Mesothelial cell of epicardium (in vitro differentiated cells): ENCODE measurements around the gene CEACAM5. TPM values are rescaled to one million over a fixed set of nuclear protein-coding genes. Genes with fewer than 3 reads are reported as not detected.

Experiments
- DNase-seq, 2 experiments: peaks; one replicate each; pipeline ENCODE4 v3.0.0; 2021; ENCODE audit warnings: low spot score in 2 of 2; ENCODE audit not compliant: unreplicated experiment in 2 of 2
- H3K27ac Mint-ChIP-seq: 2 replicates; pipeline ENCODE4 v1.8.0; 2021; ENCODE audit warnings: mixed read lengths
- H3K27me3 Mint-ChIP-seq: 2 replicates; pipeline ENCODE4 v1.8.0; 2021; ENCODE audit warnings: low read depth, mixed read lengths
- H3K36me3 Mint-ChIP-seq: 2 replicates; pipeline ENCODE4 v1.8.0; 2021; ENCODE audit warnings: mixed read lengths
- H3K4me1 Mint-ChIP-seq: 2 replicates; pipeline ENCODE4 v1.8.0; 2021; ENCODE audit warnings: mixed read lengths
- H3K4me3 Mint-ChIP-seq: 2 replicates; pipeline ENCODE4 v1.8.0; 2021; ENCODE audit warnings: mild to moderate bottlenecking, moderate library complexity, mixed read lengths
- H3K9me3 Mint-ChIP-seq: 2 replicates; pipeline ENCODE4 v1.8.0; 2021; ENCODE audit warnings: mixed read lengths
- total RNA-seq: library from RNA; stranded (reverse); gene quantifications from 3 replicates; pipeline ENCODE4 v1.2.1, GENCODE V29; 2021
- TF ChIP-seq, protein P1 (sequence below): fragments of 200-600 bp; sonication (generic); IDR thresholded peaks from one replicate; pipeline ENCODE4 v1.5.0; 2021; ENCODE audit warnings: antibody characterized with exemption; ENCODE audit not compliant: unreplicated experiment

CEACAM5 gene
- total RNA-seq, 1 donor from 2014 or later: not detected

DNA sequence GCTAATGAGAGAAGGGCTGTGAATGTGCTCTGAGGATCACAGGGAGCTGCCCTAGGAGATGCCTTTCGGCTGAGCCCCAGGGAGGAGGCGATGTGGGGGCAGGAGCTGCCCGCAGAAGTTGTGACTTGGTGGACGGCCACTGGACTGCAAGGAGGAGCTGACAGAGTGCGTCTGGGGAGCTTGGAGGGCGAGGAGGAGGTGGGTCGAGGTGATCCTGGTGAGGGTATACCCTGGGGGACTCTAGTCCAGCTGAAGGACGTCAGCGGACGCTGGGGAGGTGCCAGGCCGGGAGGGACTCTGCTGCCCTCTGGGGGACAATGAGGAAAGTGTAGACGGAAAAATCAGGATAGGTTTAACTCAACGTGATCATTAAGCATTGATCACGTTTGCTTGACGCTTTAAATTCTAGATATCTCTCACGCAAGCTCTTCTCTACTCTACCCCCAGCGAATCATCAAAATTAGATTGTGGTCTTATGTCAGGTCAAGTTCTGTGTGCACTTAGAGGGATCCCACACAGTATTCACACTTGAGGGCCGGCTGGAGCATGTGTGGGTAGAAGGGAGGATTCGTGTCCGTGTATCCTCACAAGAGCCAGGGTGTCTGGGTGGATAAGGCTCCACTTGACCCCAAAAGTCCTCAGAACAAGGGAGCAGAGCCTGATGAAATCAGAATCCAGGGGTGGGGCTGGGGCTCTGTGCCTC, 17.0 kb upstream of the CEACAM5 start:
- Mint-ChIP-seq H3K27ac (no peak overlapping the region), H3K9me3 (peaks cover 52% of the 10 kb centered on the region), H3K4me3 (no peak overlapping the region), H3K4me1 (no peaks in the 10 kb centered on the region), H3K36me3 (peaks cover 3% of the 10 kb centered on the region), H3K27me3 (no peaks in the 10 kb centered on the region)
- no peak for DNase-seq
- TF ChIP-seq, protein P1, sequence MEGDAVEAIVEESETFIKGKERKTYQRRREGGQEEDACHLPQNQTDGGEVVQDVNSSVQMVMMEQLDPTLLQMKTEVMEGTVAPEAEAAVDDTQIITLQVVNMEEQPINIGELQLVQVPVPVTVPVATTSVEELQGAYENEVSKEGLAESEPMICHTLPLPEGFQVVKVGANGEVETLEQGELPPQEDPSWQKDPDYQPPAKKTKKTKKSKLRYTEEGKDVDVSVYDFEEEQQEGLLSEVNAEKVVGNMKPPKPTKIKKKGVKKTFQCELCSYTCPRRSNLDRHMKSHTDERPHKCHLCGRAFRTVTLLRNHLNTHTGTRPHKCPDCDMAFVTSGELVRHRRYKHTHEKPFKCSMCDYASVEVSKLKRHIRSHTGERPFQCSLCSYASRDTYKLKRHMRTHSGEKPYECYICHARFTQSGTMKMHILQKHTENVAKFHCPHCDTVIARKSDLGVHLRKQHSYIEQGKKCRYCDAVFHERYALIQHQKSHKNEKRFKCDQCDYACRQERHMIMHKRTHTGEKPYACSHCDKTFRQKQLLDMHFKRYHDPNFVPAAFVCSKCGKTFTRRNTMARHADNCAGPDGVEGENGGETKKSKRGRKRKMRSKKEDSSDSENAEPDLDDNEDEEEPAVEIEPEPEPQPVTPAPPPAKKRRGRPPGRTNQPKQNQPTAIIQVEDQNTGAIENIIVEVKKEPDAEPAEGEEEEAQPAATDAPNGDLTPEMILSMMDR: no peak

DNA sequence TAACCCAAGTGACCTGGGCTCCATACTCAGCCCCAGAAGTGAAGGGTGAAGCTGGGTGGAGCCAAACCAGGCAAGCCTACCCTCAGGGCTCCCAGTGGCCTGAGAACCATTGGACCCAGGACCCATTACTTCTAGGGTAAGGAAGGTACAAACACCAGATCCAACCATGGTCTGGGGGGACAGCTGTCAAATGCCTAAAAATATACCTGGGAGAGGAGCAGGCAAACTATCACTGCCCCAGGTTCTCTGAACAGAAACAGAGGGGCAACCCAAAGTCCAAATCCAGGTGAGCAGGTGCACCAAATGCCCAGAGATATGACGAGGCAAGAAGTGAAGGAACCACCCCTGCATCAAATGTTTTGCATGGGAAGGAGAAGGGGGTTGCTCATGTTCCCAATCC, 14.2 kb upstream of the CEACAM5 start:
- no peaks in the 10 kb centered on the region for H3K4me1 Mint-ChIP-seq
- H3K27ac Mint-ChIP-seq: no peak overlapping the region
- peaks cover 7% of the 10 kb centered on the region for H3K36me3 Mint-ChIP-seq
- H3K27me3 Mint-ChIP-seq: no peaks in the 10 kb centered on the region
- no peak for DNase-seq
- peaks cover 59% of the 10 kb centered on the region for H3K9me3 Mint-ChIP-seq
- no peak overlapping the region for H3K4me3 Mint-ChIP-seq
- TF ChIP-seq, protein P1: no peak

DNA sequence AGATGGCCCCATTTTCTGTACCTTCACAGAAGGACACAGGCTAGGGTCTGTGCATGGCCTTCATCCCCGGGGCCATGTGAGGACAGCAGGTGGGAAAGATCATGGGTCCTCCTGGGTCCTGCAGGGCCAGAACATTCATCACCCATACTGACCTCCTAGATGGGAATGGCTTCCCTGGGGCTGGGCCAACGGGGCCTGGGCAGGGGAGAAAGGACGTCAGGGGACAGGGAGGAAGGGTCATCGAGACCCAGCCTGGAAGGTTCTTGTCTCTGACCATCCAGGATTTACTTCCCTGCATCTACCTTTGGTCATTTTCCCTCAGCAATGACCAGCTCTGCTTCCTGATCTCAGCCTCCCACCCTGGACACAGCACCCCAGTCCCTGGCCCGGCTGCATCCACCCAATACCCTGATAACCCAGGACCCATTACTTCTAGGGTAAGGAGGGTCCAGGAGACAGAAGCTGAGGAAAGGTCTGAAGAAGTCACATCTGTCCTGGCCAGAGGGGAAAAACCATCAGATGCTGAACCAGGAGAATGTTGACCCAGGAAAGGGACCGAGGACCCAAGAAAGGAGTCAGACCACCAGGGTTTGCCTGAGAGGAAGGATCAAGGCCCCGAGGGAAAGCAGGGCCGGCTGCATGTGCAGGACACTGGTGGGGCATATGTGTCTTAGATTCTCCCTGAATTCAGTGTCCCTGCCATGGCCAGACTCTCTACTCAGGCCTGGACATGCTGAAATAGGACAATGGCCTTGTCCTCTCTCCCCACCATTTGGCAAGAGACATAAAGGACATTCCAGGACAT, 13.4 kb upstream of the CEACAM5 start:
- Mint-ChIP-seq H3K4me3 (no peak overlapping the region), H3K27me3 (no peaks in the 10 kb centered on the region), H3K9me3 (peaks cover 61% of the 10 kb centered on the region), H3K36me3 (peaks cover 7% of the 10 kb centered on the region), H3K27ac (no peak overlapping the region), H3K4me1 (no peaks in the 10 kb centered on the region)
- DNase-seq: no peak
- TF ChIP-seq, protein P1: no peak

DNA sequence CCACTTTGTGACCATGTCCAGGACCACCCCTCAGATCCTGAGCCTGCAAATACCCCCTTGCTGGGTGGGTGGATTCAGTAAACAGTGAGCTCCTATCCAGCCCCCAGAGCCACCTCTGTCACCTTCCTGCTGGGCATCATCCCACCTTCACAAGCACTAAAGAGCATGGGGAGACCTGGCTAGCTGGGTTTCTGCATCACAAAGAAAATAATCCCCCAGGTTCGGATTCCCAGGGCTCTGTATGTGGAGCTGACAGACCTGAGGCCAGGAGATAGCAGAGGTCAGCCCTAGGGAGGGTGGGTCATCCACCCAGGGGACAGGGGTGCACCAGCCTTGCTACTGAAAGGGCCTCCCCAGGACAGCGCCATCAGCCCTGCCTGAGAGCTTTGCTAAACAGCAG, 12.7 kb upstream of the CEACAM5 start:
- Mint-ChIP-seq H3K27ac (no peak overlapping the region), H3K36me3 (peaks cover 7% of the 10 kb centered on the region), H3K4me1 (no peaks in the 10 kb centered on the region), H3K4me3 (no peak overlapping the region), H3K27me3 (no peaks in the 10 kb centered on the region), H3K9me3 (peaks cover 61% of the 10 kb centered on the region)
- TF ChIP-seq, protein P1: no peak
- DNase-seq: no peak

DNA sequence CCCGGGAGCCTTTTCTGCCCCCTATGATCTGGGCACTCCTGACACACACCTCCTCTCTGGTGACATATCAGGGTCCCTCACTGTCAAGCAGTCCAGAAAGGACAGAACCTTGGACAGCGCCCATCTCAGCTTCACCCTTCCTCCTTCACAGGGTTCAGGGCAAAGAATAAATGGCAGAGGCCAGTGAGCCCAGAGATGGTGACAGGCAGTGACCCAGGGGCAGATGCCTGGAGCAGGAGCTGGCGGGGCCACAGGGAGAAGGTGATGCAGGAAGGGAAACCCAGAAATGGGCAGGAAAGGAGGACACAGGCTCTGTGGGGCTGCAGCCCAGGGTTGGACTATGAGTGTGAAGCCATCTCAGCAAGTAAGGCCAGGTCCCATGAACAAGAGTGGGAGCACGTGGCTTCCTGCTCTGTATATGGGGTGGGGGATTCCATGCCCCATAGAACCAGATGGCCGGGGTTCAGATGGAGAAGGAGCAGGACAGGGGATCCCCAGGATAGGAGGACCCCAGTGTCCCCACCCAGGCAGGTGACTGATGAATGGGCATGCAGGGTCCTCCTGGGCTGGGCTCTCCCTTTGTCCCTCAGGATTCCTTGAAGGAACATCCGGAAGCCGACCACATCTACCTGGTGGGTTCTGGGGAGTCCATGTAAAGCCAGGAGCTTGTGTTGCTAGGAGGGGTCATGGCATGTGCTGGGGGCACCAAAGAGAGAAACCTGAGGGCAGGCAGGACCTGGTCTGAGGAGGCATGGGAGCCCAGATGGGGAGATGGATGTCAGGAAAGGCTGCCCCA, 11.8 kb upstream of the CEACAM5 start:
- Mint-ChIP-seq H3K36me3 (peaks cover 4% of the 10 kb centered on the region), H3K4me3 (no peak overlapping the region), H3K4me1 (no peaks in the 10 kb centered on the region), H3K27me3 (no peaks in the 10 kb centered on the region), H3K27ac (no peak overlapping the region), H3K9me3 (peaks cover 53% of the 10 kb centered on the region)
- DNase-seq: no peak
- TF ChIP-seq, protein P1: no peak
